Stimulated activated CD8-positive, alpha-beta memory T cell treated with anti-CD3 and anti-CD28 coated beads, Interleukin-15, amount 100 ng/mL, for 48 hours (primary cell): ENCODE data around the gene C1QL2.

Source experiments
- DNase-seq, 2 donors: peaks; one replicate each; pipeline ENCODE4 v3.0.0-alpha.2; 2020; ENCODE audit warnings: low read depth in 2 of 2

The C1QL2 gene

GRCh38 chr2:119142824-119143223 is 15.7 kb downstream of the C1QL2 start:
- no peak for DNase-seq

GRCh38 chr2:119137502-119137901 is 21.0 kb downstream of the C1QL2 start:
- DNase-seq = no peak

- DNase-seq = no peak
Measured at GRCh38 chr2:119136872-119137271, 21.7 kb downstream of the C1QL2 start.

GRCh38 chr2:119136093-119136492 is 22.5 kb downstream of the C1QL2 start:
- no peak for DNase-seq

- DNase-seq = no peak
Measured at GRCh38 chr2:119134775-119135174, 23.8 kb downstream of the C1QL2 start.

- DNase-seq = peak in 1 of 2 donors; percentile 27
Measured at GRCh38 chr2:119126650-119127049, 31.9 kb downstream of the C1QL2 start.

- DNase-seq = no peak
Measured at GRCh38 chr2:119123389-119123788, 35.2 kb downstream of the C1QL2 start.

GRCh38 chr2:119122663-119123062 is 35.9 kb downstream of the C1QL2 start:
- no peak for DNase-seq

GRCh38 chr2:119119999-119120756 is 38.4 kb downstream of the C1QL2 start:
- no peak for DNase-seq

GRCh38 chr2:119119076-119119785 is 39.3 kb downstream of the C1QL2 start:
- DNase-seq = no peak

- DNase-seq = no peak
Measured at GRCh38 chr2:119117891-119118882, 40.4 kb downstream of the C1QL2 start.

- DNase-seq = no peak
Measured at GRCh38 chr2:119117408-119117807, 41.1 kb downstream of the C1QL2 start.

- no peak for DNase-seq
Measured at GRCh38 chr2:119116411-119117295, 41.9 kb downstream of the C1QL2 start.

GRCh38 chr2:119114266-119114665 is 44.3 kb downstream of the C1QL2 start:
- DNase-seq = no peak

- no peak for DNase-seq
Measured at GRCh38 chr2:119113489-119113770, 45.1 kb downstream of the C1QL2 start.

- DNase-seq = no peak
Measured at GRCh38 chr2:119112770-119113488, 45.6 kb downstream of the C1QL2 start.

- no peak for DNase-seq
Measured at GRCh38 chr2:119112230-119112629, 46.3 kb downstream of the C1QL2 start.

- DNase-seq = no peak
Measured at GRCh38 chr2:119111115-119111975, 47.2 kb downstream of the C1QL2 start.

GRCh38 chr2:119109866-119110265 is 48.7 kb downstream of the C1QL2 start:
- DNase-seq = no peak

- DNase-seq = no peak
Measured at GRCh38 chr2:119108186-119108585, 50.4 kb downstream of the C1QL2 start.
